NB4 (cell line): Measurements from ENCODE around the gene RASL11A.

Experiments
- MYC ChIP-seq: IDR thresholded peaks from 2 replicates; pipeline ENCODE4 v1.6.1; 2011; ENCODE audit warnings: low read depth, low read length
- POLR2A ChIP-seq: IDR thresholded peaks from 2 replicates; pipeline ENCODE4 v1.6.1; 2011; ENCODE audit warnings: mild to moderate bottlenecking; ENCODE audit not compliant: insufficient read length; ENCODE audit errors: extremely low read depth
- TF ChIP-seq, protein P1 (sequence below): IDR thresholded peaks from one replicate; pipeline ENCODE4 v1.5.1; 2012; ENCODE audit warnings: low read depth, low read length
- TF ChIP-seq, protein P2 (sequence below): IDR thresholded peaks from 2 replicates; pipeline ENCODE4 v1.6.1; 2011; ENCODE audit warnings: low read depth, low read length

DNA sequence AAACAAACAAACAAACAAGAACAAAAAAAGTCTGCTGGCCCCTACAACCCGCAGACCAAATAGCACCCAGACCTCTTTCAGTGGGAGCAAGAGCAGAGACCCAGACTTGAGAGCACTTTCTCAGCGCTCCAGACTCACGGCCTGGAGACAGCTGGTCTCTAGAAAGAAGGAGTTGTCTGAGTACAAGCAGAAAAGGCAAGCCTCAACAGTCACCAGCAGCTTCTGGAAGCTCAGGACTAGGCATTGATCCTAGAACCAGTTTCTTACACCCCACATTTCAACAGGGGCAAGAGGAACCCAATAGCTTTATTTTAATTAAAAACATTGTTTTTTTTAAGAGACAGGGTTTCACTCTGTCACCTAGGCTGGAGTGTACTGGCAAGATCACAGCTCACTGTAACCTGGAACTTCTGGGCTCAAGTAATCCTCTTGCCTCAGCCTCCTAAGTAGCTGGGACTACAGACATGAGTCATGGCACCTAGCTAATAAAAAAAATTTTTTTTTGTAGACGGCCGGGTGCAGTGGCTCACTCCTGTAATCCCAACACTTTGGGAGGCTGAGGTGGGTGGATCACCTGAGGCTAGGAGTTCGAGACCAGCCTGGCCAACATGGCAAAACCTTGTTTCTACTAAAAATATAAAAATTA is 30.4 kb downstream of the RASL11A start:
- TF ChIP-seq, protein P1, sequence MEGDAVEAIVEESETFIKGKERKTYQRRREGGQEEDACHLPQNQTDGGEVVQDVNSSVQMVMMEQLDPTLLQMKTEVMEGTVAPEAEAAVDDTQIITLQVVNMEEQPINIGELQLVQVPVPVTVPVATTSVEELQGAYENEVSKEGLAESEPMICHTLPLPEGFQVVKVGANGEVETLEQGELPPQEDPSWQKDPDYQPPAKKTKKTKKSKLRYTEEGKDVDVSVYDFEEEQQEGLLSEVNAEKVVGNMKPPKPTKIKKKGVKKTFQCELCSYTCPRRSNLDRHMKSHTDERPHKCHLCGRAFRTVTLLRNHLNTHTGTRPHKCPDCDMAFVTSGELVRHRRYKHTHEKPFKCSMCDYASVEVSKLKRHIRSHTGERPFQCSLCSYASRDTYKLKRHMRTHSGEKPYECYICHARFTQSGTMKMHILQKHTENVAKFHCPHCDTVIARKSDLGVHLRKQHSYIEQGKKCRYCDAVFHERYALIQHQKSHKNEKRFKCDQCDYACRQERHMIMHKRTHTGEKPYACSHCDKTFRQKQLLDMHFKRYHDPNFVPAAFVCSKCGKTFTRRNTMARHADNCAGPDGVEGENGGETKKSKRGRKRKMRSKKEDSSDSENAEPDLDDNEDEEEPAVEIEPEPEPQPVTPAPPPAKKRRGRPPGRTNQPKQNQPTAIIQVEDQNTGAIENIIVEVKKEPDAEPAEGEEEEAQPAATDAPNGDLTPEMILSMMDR: no peak
- TF ChIP-seq, protein P2, sequence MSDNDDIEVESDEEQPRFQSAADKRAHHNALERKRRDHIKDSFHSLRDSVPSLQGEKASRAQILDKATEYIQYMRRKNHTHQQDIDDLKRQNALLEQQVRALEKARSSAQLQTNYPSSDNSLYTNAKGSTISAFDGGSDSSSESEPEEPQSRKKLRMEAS: no peak
- TF ChIP-seq POLR2A: no peak
- no peak for TF ChIP-seq MYC
